ENCODE measurements around the gene ARMH2.
A peak's percentile ranks its signal among the peaks of the same experiment; 100 is the strongest.
"Not testable (repeated sequence)": the region's sequence is repeated elsewhere in the genome, so short reads cannot be mapped to it uniquely, and the experiment has no call there.

ARMH2 gene

GRCh38 chr6:24764833-24765828 lies 33.6 kb downstream of the ARMH2 start:
- not testable (repeated sequence) for DNase-seq (ENCODE audit: low read depth in 3 of 3)

DNA sequence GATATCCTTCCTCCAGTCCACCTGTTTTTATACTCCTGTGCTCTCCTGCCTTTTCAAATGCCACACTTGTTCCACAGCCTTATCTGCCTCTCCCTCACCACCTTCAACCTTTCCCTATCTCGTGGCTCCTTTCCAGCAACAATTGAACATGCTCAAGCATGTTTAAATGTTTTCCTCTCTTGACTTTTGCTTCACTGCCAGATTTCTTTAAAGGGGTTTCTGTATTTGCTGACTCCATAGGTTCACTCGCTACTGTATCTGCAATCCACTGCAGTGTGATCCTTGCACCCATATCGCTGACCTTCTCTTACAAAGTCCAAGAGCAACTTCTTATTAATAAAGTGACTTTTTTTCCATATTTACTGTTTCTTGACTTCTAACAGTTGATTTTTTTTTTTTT lies 35.1 kb downstream of the ARMH2 start:
- no peak for DNase-seq (ENCODE audit: low read depth in 3 of 3)

GRCh38 chr6:24761851-24762250 lies 36.9 kb downstream of the ARMH2 start:
- DNase-seq (ENCODE audit: low read depth in 3 of 3), result no peak

- peak in 1 of 3 experiments; percentile 7 for DNase-seq (ENCODE audit: low read depth in 3 of 3)
Measured at GRCh38 chr6:24761193-24761835, 37.4 kb downstream of the ARMH2 start.

GRCh38 chr6:24760210-24760609 lies 38.5 kb downstream of the ARMH2 start:
- no peak for DNase-seq (ENCODE audit: low read depth in 3 of 3)

DNA sequence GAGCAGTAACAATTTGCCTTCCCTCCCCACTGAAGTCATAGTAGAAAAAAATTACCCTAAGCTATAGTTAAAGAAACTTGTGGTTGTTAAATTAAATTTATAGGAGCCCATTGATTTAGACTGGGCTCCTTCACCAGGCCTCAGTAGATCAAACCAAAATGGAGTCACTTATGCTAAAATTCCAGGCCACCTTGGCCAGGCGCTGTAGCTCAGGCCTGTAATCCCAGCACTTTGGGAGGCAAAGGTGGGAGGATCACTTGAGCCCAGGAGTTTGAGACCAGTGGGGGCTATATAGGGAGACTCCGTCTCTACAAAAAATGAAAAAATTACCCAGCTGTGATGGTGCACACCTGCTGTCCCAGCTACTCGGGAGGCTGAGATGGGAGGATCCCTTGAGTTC lies 39.0 kb downstream of the ARMH2 start:
- no peak for DNase-seq (ENCODE audit: low read depth in 3 of 3)

GRCh38 chr6:24757611-24758010 lies 41.1 kb downstream of the ARMH2 start:
- no peak for DNase-seq (ENCODE audit: low read depth in 3 of 3)

GRCh38 chr6:24755279-24755678 lies 43.4 kb downstream of the ARMH2 start:
- no peak for DNase-seq (ENCODE audit: low read depth in 3 of 3)

DNA sequence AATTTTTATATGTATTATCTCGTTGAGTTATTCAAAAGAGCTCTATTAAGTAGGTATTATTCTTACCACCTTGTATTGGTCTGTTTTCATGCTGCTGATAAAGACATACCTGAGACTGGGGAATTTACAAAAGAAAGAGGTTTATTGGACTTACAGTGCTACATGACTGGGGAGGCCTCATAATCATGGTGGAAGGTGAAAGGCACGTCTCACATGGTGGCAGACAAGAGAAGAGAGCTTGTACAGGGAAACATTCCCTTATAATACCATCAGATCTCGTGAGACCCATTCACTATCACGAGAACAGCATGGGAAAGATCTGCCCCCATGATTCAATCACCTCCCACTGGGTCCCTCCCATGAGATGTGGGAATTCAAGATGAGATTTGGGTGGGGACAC lies 44.3 kb downstream of the ARMH2 start:
- not testable (repeated sequence) for DNase-seq (ENCODE audit: low read depth in 3 of 3)

- DNase-seq (ENCODE audit: low read depth in 3 of 3), result no peak
Measured at GRCh38 chr6:24753545-24753944, 45.2 kb downstream of the ARMH2 start.

GRCh38 chr6:24752917-24753492 lies 45.7 kb downstream of the ARMH2 start:
- no peak for DNase-seq (ENCODE audit: low read depth in 3 of 3)

DNA sequence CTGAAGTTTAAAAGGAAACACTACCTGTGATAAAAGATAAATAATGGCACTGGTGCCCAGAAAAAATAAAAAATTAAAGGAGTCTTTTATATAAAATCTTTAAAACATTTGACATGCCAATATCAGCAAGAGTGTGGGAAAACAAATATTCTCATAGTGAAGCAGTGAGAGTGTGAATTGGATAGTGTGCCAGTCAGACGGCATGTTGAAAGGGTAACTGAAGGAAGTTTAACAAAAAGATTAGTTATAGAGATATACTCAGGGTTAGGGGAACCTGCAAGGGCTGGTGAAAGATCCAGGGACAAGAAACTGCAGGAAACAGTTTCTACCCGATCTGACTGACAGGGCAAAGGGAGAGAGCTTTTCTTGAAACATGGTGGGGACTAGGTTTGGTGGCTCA lies 46.2 kb downstream of the ARMH2 start:
- DNase-seq (ENCODE audit: low read depth in 3 of 3), result no peak

DNA sequence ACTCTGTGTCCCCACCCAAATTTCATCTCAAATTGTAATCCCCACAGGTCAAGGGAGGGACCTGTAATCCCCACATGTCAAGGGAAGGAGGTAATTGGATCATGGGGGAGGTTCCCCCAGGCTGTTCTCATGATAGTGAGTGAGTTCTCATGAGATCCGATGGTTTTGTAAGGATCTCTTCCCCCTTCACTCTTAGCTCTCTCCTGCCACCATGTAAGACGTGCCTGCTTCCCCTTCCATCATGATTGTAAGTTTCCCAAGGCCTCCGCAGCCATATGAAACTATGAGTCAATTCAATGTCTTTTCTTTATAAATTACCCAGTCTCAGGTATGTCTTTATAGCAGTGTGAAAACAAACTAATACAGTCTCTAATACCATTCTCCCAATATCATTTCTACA lies 47.8 kb downstream of the ARMH2 start:
- DNase-seq (ENCODE audit: low read depth in 3 of 3), result not testable (repeated sequence)

GRCh38 chr6:24749297-24749696 lies 49.4 kb downstream of the ARMH2 start:
- DNase-seq (ENCODE audit: low read depth in 3 of 3), result no peak
